GM13976 (cell line): ENCODE results near the gene RANBP2.
A peak's percentile ranks its signal among the peaks of the same experiment; 100 is the strongest.

Experiments used
- DNase-seq: peaks from one replicate; pipeline ENCODE4 v3.0.0; 2012; ENCODE audit warnings: low spot score
- CTCF ChIP-seq: IDR thresholded peaks from 2 replicates; pipeline ENCODE4 v1.5.1; 2012; ENCODE audit warnings: borderline replicate concordance, mild to moderate bottlenecking; ENCODE audit not compliant: insufficient read depth; ENCODE audit errors: extremely low read depth, missing control alignments, control extremely low read depth
- in situ Hi-C: fragments of 300-500 bp; cut with MboI; formaldehyde crosslinking; loops from one replicate; pipeline ENCODE4 v1.12.0; 2022; ENCODE audit warnings: low sequenced_read_pairs, mixed read lengths, inconsistent platforms; ENCODE audit not compliant: unreplicated experiment

The RANBP2 gene

DNA sequence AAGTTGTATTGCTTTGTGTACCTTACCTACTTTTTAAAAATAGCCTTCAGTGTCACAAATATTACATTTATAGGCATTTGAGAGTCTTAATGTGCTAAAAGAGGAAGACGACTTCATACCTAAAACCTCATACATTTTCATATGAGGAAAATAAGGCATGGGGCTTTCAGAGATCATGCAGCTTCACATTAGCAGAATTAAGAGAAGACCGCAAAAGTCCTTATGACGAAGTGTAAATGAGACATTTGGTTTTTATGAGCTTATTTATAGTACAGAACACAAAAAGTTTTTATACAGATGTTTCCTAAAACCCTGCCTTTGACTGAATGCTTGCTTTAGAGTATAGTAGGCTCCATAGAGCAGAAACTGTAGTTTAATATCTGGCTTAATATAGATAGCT lies 57.2 kb downstream of the RANBP2 start:
- in situ Hi-C loops: no loop called here

GRCh38 chr2:108778857-108779256 lies 59.6 kb downstream of the RANBP2 start:
- no peak for TF ChIP-seq CTCF
- no peak for DNase-seq
- in situ Hi-C loops: no loop called here

More for the DNA sequence above, 57.2 kb downstream of the RANBP2 start:
- peak; percentile 47 for DNase-seq
- no peak for TF ChIP-seq CTCF

GRCh38 chr2:108786008-108786353 lies 66.7 kb downstream of the RANBP2 start:
- no peak for TF ChIP-seq CTCF
- no peak for DNase-seq
- in situ Hi-C loops: no loop called here

GRCh38 chr2:108786354-108787215 lies 67.3 kb downstream of the RANBP2 start, which contains the start of gene CCDC138:
Gene CCDC138 (plus strand): TSS chr2:108786771. CDS start chr2:108786823, 52 bp downstream.
- in situ Hi-C loops: no loop called here
- no peak for TF ChIP-seq CTCF
- peak; percentile 96 for DNase-seq

GRCh38 chr2:108787216-108787541 lies 67.9 kb downstream of the RANBP2 start:
- in situ Hi-C loops: no loop called here
- no peak for TF ChIP-seq CTCF
- no peak for DNase-seq

- no peak for DNase-seq
- in situ Hi-C loops: no loop called here
- TF ChIP-seq CTCF: no peak
Observed at GRCh38 chr2:108803045-108803736, 83.9 kb downstream of the RANBP2 start.
